Fibroblast of the aortic adventitia (primary cell): ENCODE measurements around the gene PCDHA1. TPM values are rescaled to one million over a fixed set of nuclear protein-coding genes. Genes with fewer than 3 reads are reported as not detected.

ENCODE experiments used
- DNase-seq: peaks from one replicate; pipeline ENCODE4 v3.0.0-alpha.2; 2010; ENCODE audit warnings: low read depth
- H3K4me3 ChIP-seq: 2 replicates; pipeline ENCODE4 v1.5.1; 2011; ENCODE audit warnings: low read depth, mild to moderate bottlenecking, control low read depth, low read length, moderate library complexity
- total RNA-seq: library from RNA; depleted of rRNA; stranded (reverse); fragments of >200 nt; gene quantifications from 2 replicates; pipeline ENCODE4 v1.2.3, GENCODE V29; 2012; ENCODE audit warnings: low replicate concordance
- TF ChIP-seq, protein P1 (sequence below): IDR thresholded peaks from 2 replicates; pipeline ENCODE4 v1.5.1; 2011; ENCODE audit warnings: mild to moderate bottlenecking, low read length, control low read depth, inconsistent platforms; ENCODE audit not compliant: insufficient read depth

Gene PCDHA1
- total RNA-seq, 1 donor: 0.09 TPM

DNA sequence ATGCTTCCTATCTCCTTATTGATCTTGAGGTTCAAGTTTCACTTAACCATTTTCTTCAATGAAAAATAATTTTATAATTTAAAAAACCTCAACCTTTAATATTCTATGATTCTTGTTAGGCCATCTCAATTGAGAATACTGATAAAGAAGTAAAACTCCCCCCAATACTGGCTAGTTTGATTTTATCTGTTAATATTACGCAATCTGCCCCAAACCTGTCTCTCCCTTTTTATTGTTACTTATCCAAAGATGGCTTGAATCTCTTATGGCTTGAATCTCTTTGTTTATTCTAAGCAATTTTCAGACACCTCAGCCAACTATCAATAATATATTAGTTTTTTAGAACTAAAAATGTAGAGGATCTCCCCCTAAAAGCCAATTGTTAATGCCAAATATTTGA lies 176.2 kb downstream of the PCDHA1 start:
- H3K4me3 ChIP-seq: no peak overlapping the region
- TF ChIP-seq, protein P1, sequence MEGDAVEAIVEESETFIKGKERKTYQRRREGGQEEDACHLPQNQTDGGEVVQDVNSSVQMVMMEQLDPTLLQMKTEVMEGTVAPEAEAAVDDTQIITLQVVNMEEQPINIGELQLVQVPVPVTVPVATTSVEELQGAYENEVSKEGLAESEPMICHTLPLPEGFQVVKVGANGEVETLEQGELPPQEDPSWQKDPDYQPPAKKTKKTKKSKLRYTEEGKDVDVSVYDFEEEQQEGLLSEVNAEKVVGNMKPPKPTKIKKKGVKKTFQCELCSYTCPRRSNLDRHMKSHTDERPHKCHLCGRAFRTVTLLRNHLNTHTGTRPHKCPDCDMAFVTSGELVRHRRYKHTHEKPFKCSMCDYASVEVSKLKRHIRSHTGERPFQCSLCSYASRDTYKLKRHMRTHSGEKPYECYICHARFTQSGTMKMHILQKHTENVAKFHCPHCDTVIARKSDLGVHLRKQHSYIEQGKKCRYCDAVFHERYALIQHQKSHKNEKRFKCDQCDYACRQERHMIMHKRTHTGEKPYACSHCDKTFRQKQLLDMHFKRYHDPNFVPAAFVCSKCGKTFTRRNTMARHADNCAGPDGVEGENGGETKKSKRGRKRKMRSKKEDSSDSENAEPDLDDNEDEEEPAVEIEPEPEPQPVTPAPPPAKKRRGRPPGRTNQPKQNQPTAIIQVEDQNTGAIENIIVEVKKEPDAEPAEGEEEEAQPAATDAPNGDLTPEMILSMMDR: no peak
- DNase-seq: no peak

- DNase-seq: no peak
- no peak overlapping the region for H3K4me3 ChIP-seq
- TF ChIP-seq, protein P1: no peak
These were observed 178.4 kb downstream of the PCDHA1 start for GRCh38 chr5:140964356-140964755.

DNA sequence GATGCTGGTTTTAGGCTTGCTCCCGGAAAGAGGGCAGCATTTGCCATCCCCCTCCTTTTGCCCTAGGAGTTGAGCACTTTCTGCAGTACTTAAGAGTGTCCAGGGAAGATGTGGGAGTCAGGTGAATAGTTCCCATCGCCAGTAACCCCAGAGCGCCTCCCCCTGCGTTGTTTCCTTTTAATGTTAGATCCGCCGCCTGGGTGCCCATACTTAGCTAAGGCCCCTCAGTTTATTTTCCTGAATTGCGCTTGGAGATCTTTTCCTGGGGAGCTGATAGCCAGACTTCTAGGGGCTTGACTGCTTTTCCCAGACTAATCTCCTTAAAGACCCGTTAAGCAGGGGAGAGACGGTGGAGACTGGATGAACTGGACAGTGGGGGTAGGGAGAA lies 180.0 kb downstream of the PCDHA1 start:
- DNase-seq: no peak
- peak overlapping the region; percentile 25 for H3K4me3 ChIP-seq
- TF ChIP-seq, protein P1: no peak

DNA sequence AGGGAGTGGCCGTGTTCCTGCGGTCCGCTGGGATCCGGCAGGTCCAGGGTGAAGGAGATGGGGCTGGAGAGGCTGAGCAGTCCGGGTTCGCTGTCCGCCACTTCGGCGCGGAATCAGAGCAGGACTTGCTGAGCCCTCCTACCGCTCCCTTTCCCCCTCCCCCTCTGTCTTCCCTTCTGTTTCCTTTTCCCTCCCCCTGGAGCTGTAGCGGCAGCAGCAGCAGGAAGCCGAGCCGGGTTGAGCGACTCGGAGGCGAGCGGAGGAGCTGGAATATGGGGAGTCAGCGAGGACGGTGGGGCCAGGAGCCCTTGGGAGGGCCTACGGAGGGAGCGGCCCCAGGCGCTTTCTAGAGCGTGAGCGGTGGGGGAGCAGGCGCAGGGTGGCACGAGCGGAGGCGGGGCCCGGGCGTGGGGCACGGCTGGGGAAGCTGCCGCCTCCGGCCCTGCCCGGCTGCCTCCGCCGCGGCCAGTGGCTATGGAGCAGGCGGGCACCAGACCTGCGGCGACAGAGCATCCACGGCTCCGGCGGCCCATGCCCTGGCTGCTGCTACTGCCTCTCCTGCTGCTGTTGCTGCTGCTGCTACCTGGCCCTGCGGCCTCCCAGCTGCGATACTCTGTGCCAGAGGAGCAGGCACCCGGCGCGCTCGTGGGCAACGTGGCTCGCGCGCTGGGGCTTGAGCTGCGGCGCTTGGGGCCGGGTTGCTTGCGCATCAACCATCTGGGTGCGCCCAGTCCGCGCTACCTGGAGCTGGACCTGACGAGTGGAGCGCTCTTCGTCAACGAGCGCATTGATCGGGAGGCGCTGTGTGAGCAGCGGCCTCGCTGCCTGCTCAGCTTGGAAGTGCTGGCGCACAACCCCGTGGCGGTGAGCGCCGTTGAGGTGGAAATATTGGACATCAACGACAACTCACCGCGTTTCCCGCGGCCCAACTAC lies 180.6 kb downstream of the PCDHA1 start, which contains the start of gene PCDHAC2:
PCDHAC2 (plus strand) TSS at position 184 of the 933 bp plus-strand sequence; CDS start at position 475, 291 bp downstream.
- DNase-seq: no peak
- H3K4me3 ChIP-seq: peak within 1 kb of the TSS; percentile 25
- TF ChIP-seq, protein P1: no peak

DNA sequence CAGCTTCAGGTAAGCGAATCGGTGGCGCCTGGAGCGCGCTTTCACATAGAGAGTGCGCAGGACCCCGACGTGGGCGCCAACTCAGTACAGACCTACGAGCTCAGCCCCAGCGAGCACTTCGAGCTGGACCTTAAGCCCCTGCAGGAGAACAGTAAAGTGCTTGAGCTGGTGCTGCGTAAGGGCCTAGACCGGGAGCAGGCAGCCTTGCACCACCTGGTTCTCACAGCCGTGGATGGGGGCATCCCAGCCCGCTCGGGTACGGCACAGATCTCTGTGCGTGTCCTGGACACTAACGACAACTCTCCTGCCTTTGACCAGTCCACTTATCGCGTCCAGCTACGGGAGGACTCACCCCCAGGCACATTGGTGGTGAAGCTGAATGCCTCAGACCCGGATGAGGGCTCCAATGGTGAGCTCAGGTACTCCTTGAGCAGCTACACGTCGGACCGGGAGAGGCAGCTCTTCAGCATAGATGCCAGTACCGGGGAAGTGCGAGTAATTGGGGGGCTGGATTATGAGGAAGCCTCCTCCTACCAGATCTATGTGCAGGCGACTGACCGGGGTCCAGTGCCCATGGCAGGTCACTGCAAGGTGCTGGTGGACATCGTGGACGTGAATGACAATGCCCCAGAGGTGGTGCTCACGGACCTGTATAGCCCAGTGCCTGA lies 181.4 kb downstream of the PCDHA1 start:
- TF ChIP-seq, protein P1: no peak
- no peak for DNase-seq

GRCh38 chr5:140969880-140970279 lies 183.9 kb downstream of the PCDHA1 start:
- TF ChIP-seq, protein P1: no peak
- DNase-seq: no peak
- H3K4me3 ChIP-seq: no peak overlapping the region

More for the DNA sequence above, 181.4 kb downstream of the PCDHA1 start:
- H3K4me3 ChIP-seq: no peak overlapping the region
